NCI-H2081 treated with DMSO at 0.1 percent for 48 hours (cell line): ENCODE measurements around the gene SLC25A17.
"Not testable (repeated sequence)": the region's sequence is repeated elsewhere in the genome, so short reads cannot be mapped to it uniquely, and the experiment has no call there.

Experiments used
- DNase-seq: peaks from one replicate; lab custom pipeline; 2025; lab: John Stamatoyannopoulos, UW

The SLC25A17 gene

GRCh38 chr22:40818192-40818746, 877 bp downstream of the SLC25A17 start:
- DNase-seq, result no peak

DNA sequence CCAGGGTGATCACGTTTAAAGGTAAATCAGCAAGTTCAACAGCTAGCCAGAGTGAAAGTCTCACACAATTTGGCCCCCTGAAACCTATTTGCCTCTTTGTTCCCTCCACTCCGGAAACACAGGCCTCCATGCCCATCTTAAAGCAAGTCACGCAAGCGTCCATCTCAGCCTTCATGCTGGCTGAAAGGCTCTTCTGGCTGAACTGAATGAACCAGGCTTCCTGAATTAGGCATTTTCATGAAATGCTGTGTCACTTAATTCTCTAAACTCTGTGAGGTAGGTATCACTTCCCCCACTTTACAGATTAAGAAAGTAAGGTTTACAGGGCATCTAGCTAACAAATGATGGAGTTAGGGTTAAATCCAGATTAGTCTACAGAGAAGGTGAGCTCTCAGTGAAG, 1.4 kb downstream of the SLC25A17 start:
- no peak for DNase-seq

- no peak for DNase-seq
Measured at GRCh38 chr22:40813912-40814315, 5.2 kb downstream of the SLC25A17 start.

- DNase-seq, result no peak
Measured at GRCh38 chr22:40808018-40808841, 10.9 kb downstream of the SLC25A17 start.

DNA sequence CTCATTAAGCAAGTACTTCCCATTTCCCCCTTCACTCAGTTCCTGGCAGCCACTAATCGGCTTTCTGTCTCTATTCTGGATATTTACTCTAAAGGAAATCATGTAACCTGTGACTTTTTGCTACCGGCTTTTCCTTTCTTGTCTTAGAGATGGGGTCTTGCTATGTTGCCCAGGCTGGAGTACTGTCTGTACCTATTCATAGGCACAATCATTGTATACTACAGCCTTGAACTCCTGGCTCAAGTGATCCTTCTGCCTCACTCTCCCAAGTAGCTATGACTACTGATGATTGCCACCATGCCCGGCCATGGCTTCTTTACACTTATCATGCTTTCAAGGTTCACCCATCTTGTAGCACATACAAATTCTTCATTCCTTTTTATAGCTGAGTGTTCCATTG, 12.4 kb downstream of the SLC25A17 start:
- DNase-seq, result no peak

DNA sequence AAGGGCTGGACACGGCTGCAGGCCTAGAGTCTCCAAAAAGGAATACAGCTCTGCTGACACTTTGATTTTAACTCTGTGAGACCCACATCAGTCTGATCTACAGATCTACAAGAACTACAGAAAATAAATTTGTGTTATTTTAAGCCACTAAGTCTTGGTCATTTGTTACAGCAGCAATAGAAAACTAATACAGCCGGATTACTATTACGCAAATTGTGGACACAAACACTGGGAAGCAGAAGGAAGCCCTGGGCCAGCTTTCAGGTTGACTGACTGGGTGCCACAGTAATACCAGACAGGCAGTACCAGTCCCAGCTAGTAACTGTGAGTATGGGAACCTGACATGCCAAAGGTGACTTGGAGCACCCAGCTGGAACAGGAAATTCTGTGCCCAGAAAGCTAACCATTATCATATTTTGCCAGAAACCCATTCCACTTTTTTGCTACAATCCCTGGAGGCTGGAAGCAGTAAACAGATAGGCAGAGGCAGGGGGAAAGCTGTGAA, 13.4 kb downstream of the SLC25A17 start:
- DNase-seq, result no peak

- no peak for DNase-seq
Measured at GRCh38 chr22:40805239-40805638, 13.9 kb downstream of the SLC25A17 start.

DNA sequence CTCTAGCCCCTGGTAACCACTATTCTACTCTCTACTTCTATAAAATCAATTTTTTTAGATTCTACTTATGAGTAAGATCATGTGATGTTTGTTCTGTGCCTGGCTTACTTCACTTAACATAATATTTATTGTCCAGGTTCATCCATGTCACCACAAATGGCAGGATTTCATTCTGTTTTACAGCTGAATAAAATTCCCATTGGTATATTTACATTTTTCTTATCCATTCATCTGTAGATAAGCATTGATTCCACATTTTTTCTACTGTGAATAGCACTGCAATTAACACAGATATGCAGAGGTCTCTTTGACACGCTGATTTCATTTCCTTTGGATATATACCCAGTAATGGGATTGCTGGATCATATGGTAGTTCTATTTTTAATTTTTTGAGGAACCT, 15.8 kb downstream of the SLC25A17 start:
- no peak for DNase-seq

DNA sequence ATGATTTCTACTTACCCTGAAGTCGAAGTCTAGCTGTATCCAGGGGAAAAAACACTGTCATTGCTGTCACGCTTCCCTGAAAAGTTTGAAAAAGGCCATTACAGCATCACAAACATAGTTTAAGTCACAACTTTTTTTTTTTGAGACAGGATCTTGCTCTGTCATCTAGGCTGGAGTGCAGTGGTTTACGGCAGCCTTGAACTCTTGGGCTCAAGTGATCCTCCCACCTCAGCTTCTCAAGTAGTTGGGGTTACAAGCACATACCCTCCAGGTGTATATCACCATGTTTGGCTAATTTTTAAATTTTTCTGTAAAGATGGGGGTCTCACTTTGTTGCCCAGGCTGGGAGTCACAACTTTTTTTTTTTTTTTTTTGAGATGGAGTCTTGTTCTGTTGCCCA, 20.1 kb downstream of the SLC25A17 start:
- no peak for DNase-seq

DNA sequence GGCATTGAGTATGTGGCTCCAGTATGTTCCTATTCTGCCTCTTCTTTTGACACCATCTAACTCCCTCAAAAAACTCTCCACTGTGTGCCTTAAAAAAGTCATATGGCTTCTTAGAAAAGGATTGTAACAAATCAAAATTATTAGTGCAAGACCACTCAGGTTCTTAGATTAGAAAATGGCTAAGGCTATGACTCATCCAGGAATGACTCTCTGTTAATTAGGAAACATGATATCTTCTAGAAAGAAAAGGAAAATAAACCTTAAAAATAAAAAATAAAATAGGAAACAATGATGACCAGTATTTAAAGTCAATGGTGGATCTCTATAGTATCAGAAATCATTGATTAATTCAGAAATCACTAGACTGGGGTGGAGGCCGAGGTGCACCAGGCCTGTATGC, 21.7 kb downstream of the SLC25A17 start:
- DNase-seq, result no peak

DNA sequence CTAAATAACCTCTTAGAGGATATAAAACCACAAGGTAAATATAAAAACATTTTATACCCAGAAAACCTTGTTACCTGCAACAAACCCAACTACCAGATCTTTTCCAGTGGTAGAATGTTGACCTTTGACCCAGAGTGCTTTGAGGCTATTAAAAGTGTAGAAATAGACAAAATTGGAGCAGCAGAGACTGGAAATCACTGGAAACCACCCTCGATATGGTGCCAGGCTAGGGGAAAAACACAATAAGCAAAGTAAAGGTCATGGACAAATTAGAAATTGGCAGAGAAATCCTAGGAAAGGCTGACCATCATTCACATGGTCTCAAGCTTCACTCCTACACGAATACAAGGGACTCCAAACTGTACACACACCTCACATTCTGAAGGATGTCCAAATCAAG, 26.7 kb downstream of the SLC25A17 start:
- no peak for DNase-seq

DNA sequence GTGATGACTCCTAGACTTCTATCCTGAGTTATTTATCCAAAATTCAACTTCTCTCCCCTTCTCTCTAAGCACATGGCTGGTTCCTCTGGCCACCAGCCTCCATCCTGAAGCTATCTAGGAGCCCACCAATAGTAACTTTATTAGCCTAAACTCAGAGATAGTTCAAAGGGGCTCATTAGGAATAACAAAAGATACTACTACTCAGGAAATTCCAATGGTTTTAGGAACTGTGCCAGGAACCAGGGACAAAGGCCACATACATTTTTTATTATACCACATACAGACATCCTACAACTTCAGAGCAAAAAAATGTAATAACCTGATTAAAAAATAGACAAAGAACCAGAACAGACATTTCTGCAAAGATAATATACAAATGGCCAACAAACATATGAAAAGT, 27.9 kb downstream of the SLC25A17 start:
- no peak for DNase-seq

- DNase-seq, result no peak
Measured at GRCh38 chr22:40789131-40789530, 30.0 kb downstream of the SLC25A17 start.

GRCh38 chr22:40782521-40782920, 36.6 kb downstream of the SLC25A17 start:
- DNase-seq, result no peak

DNA sequence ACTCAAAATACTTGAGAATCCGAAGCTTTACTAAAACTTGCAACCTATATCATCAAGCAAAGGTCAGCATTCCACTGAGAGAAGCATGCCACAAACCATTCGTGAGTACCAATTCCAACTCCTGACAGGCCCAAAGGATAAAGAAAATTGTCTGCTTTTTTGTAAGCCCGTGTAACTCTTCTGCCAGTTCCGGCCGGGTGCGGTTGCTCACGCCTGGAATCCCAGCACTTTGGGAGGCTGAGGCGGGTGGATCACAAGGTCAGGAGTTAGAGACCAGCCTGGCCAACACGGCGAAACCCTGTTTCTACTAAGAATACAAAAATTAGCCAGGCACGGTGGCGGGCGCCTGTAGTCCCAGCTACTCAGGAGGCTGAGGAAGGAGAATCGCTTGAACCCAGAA, 37.4 kb downstream of the SLC25A17 start:
- not testable (repeated sequence) for DNase-seq

DNA sequence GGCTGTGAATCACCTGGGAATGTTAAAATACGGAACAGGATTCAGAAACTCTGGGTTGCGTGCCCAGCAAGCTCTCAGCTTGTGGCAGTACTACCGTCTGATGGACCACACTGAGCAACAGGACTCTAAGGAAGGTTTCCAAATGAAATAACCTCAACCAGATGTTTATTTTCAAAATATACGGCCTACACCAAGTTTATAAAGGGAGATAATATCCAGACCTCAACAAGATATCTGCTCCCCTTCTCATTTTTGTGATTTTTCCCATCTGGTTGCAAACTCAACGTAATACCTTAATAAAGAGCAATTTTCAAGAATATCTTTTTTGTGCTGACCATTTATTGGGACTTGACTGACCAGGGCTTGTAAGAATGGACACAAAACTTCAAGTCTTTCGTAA, 49.4 kb downstream of the SLC25A17 start:
- no peak for DNase-seq

DNA sequence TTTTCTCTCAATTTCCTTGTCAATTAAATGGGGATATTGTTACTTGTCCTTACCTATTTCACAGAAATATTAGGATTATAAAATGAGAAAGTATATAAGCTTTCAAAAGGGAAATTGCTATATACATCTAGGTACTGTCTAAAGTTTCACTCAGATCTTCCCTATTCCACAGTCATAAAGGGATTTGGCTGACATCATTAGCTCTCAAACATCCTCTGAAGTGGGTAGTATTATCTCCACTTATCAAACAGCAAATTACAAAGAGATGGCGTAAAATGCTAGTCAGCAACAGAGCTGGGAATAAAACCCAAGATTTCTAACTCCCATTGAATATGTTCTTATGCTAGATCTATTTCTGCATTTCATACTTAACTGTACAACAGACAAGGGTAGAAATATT, 50.9 kb downstream of the SLC25A17 start:
- DNase-seq, result no peak

- no peak for DNase-seq
Measured at GRCh38 chr22:40766956-40767355, 52.2 kb downstream of the SLC25A17 start.

- no peak for DNase-seq
Measured at GRCh38 chr22:40764763-40765441, 54.2 kb downstream of the SLC25A17 start.

- no peak for DNase-seq
Measured at GRCh38 chr22:40759294-40759840, 59.8 kb downstream of the SLC25A17 start.

DNA sequence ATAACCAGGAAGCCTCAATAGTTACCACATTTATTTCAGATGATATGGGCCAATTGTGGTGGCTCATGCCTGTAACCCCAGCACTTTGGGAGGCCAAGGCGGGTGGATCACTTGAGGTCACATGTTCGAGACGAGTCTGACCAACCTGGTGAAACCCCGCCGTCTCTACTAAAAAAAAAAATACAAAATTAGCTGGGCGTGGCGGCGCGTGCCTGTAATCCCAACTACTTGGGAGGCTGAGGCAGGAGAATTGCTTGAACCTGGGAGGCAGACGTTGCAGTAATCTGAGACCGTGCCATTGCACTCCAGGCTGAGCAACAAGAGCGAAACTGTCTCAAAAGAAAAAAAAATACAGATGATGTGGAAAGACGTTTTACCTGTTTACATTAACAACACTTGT, 60.3 kb downstream of the SLC25A17 start:
- DNase-seq, result not testable (repeated sequence)

- no peak for DNase-seq
Measured at GRCh38 chr22:40758390-40758789, 60.8 kb downstream of the SLC25A17 start.

DNA sequence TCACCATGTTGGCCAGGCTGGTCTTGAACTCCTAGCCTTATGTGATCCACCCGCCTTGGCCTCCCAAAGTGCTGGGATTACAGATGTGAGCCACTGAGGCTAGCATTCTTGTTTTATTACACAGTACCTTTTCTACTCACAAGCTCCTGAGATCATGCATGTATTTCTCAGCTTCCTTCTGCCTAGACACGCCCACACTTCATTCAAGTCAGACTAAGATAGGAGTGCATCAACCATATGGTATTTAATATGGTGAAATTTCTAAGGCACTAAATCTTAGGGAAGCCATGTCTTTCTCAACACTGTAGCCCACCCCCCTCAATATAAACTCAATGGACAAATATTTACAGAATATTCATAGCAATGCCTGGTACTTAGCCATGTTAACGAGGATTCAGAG, 62.1 kb downstream of the SLC25A17 start:
- DNase-seq, result no peak
